Endometrial microvascular endothelial cells (primary cell): ENCODE data around the gene LRRN4. TPM values are rescaled to one million over a fixed set of nuclear protein-coding genes. Genes with fewer than 3 reads are reported as not detected.

Experiments
- in situ Hi-C: cut with HindIII; loops from 2 replicates; pipeline ENCODE4 v1.10.0; 2017; ENCODE audit warnings: low sequenced_read_pairs, low pct_unique_long_range_greater_than_20kb; ENCODE audit errors: inconsistent ontology term
- total RNA-seq: library from RNA; depleted of rRNA; stranded (reverse); fragments of >200 nt; gene quantifications from one replicate; pipeline ENCODE4 v1.2.3, GENCODE V29; 2015; ENCODE audit errors: inconsistent ontology term

LRRN4 gene
- total RNA-seq, 1 donor from 2014 or later, result not detected

- in situ Hi-C loops, result no loop called here
These were observed 54.1 kb downstream of the LRRN4 start for GRCh38 chr20:5999783-6000182.

GRCh38 chr20:5996765-5997164 is 57.1 kb downstream of the LRRN4 start:
- in situ Hi-C loops, result no loop called here

GRCh38 chr20:5991623-5992441 is 62.0 kb downstream of the LRRN4 start:
- in situ Hi-C loops, result no loop called here

- in situ Hi-C loops, result no loop called here
These were observed 62.9 kb downstream of the LRRN4 start for GRCh38 chr20:5990946-5991345.

Other genes starting within 250 kb of the LRRN4 start
- not detected for gene CHGB, start 142.6 kb downstream of the LRRN4 start, total RNA-seq
- gene TRMT6, start 103.5 kb downstream of the LRRN4 start, total RNA-seq, result 10.2 TPM
- gene MCM8, start 103.4 kb downstream of the LRRN4 start, total RNA-seq, result 14.5 TPM
- 50.1 TPM for gene CRLS1, start 47.9 kb downstream of the LRRN4 start, total RNA-seq
- gene FERMT1, start 69.0 kb upstream of the LRRN4 start, total RNA-seq, result 4.4 TPM